Measurements from ENCODE around the gene SFMBT2.

DNA sequence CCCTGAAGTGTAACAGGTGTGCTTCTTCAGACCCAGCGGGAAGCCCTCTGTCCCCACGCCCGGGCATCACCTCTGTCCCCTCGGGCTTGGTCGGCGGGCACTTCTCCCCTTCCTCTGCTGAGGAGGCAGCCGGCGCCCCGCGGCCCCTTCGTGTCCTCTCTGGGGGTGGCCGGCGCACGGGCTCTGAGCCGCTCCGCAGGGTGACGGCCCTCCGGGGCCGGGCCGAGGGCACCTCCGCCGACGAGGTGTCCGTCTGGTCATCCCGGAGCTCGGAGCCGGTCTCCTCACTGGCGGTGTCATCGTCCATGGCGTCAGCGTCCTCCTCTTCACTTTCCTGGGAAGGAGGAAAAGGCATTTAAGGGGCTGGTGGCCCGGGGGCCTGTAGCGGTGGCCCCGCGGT is 239.0 kb downstream of the SFMBT2 start:
- TF ChIP-seq CTCF (IDR thresholded peaks at IDR 0.05; ENCODE audit: low read depth, low read length), result no peak
- no peak for TF ChIP-seq EZH2phosphoT487 (IDR thresholded peaks at IDR 0.05; ENCODE audit: low read depth)
